ENCODE data around the gene CARD14. TPM values are rescaled to one million over a fixed set of nuclear protein-coding genes. Genes with fewer than 3 reads are reported as not detected.
"Not testable (repeated sequence)": the region's sequence is repeated elsewhere in the genome, so short reads cannot be mapped to it uniquely, and the experiment has no call there.

CARD14 gene
- total RNA-seq, 1 donor from 2014 or later: not detected

DNA sequence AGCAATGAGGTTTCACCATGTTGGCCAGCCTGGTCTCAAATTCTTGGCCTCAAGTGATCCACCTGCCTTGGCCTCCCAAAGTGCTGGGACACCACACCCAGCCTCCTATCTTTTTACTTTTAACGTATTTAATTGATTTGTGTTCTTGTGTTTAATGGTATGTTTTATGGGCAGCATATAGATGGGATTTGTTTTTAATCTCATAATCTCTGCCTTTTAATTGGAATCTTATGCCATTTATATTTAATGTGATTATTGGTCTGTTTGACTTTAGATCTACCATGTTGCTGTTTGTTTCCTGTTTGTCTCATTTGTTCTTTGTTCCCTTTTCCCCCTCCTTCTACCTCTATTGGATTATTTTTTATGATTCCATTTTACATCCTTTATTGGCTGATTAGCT lies 62.6 kb downstream of the CARD14 start:
- no peaks in the 10 kb centered on the region for H3K4me1 Mint-ChIP-seq (ENCODE audit: low read depth)
- intact Hi-C loops (cut with micrococcal nuclease): no loop called here
- peaks cover 24% of the 10 kb centered on the region for H3K36me3 Mint-ChIP-seq (ENCODE audit: low read depth)
- H3K9me3 Mint-ChIP-seq: peaks cover 27% of the 10 kb centered on the region
- no peak for DNase-seq (ENCODE audit: low spot score)
- H3K27ac Mint-ChIP-seq: no peak overlapping the region
- H3K27me3 Mint-ChIP-seq (ENCODE audit: low read depth): no peaks in the 10 kb centered on the region
- H3K4me3 Mint-ChIP-seq (ENCODE audit: low read depth): no peak overlapping the region

DNA sequence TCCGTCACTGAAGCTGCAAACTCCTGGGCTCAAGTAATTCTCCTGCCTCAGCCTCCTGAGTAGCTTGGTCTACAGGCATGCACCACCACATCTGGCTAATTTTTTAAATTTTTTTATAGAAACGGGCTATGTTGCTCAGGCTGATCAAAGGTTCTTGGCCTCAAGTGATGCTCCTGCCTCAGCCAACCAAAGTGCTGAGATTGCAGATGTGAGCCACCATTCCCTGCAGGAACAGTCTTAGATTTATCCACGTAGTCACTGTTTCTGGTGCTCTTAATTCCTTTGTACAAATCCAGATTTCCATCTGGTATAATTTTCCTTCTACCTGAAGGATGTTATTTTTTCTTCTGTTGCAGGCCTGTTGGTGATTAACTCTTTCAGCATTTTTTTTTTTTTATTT lies 63.4 kb downstream of the CARD14 start:
- H3K27ac Mint-ChIP-seq: no peak overlapping the region
- H3K4me3 Mint-ChIP-seq (ENCODE audit: low read depth): no peak overlapping the region
- peaks cover 27% of the 10 kb centered on the region for H3K9me3 Mint-ChIP-seq
- peaks cover 24% of the 10 kb centered on the region for H3K36me3 Mint-ChIP-seq (ENCODE audit: low read depth)
- no peaks in the 10 kb centered on the region for H3K27me3 Mint-ChIP-seq (ENCODE audit: low read depth)
- DNase-seq (ENCODE audit: low spot score): no peak
- intact Hi-C loops (cut with micrococcal nuclease): no loop called here
- H3K4me1 Mint-ChIP-seq (ENCODE audit: low read depth): no peaks in the 10 kb centered on the region

DNA sequence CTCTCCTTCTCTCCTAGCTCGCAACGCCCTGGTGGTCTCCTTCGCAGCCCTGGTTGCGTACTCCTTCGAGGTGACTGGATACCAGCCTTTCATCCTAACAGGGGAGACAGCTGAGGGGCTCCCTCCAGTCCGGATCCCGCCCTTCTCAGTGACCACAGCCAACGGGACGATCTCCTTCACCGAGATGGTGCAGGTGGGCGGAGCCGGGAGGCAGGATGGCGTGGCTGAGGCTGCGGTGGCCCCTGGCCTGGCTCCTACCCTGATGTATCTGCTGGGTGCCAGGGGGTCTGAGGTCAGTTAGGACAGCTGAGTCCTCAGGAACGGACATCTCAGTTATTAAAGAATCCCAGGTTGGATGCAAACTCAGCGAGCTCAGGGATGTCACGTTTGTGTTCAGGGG lies 67.1 kb downstream of the CARD14 start:
- no peak for DNase-seq (ENCODE audit: low spot score)
- no peaks in the 10 kb centered on the region for H3K27me3 Mint-ChIP-seq (ENCODE audit: low read depth)
- H3K27ac Mint-ChIP-seq: no peak overlapping the region
- intact Hi-C loops (cut with micrococcal nuclease): no loop called here
- no peaks in the 10 kb centered on the region for H3K4me1 Mint-ChIP-seq (ENCODE audit: low read depth)
- no peak overlapping the region for H3K4me3 Mint-ChIP-seq (ENCODE audit: low read depth)
- peaks cover 20% of the 10 kb centered on the region for H3K9me3 Mint-ChIP-seq
- H3K36me3 Mint-ChIP-seq (ENCODE audit: low read depth): peaks cover 19% of the 10 kb centered on the region

DNA sequence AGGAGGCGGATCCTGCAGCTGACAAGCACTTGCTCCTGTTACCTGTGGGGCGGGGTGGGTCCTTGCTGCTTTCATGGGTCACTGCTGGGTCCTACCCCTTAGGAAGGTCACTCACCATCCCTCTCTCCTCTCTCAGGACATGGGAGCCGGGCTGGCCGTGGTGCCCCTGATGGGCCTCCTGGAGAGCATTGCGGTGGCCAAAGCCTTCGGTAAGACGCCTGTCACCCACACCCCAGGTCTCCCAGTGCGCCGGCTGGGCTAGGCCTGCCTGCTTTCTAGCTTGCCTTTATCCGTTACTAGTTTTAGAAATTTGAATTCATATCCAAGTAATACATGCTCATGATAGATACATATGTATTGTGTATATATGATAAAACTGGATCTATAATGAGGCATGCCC lies 67.6 kb downstream of the CARD14 start:
- peaks cover 16% of the 10 kb centered on the region for H3K9me3 Mint-ChIP-seq
- intact Hi-C loops (cut with micrococcal nuclease): no loop called here
- H3K4me1 Mint-ChIP-seq (ENCODE audit: low read depth): no peaks in the 10 kb centered on the region

DNA sequence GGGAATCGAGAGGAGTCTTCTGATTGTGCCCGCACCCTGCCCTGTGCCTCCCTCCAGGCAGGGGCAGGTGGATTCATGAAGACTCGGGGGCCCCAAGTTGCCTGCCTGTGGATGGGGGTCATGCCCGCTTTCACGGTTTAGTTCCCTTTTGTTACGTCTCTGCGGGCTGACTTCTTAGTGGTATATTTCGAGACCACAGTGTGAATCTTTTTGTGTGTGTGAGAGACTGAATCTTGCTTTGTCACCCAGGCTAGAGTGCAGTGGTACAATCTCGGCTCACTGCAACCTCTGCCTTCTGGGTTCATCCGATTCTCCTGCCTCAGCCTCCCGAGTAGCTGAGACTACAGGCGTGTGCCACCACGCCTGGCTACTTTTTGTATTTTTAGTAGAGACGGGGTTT lies 72.7 kb downstream of the CARD14 start:
- H3K4me3 Mint-ChIP-seq (ENCODE audit: low read depth): no peak overlapping the region
- H3K9me3 Mint-ChIP-seq: no peaks in the 10 kb centered on the region
- no peak overlapping the region for H3K27ac Mint-ChIP-seq
- H3K36me3 Mint-ChIP-seq (ENCODE audit: low read depth): no peaks in the 10 kb centered on the region
- no peaks in the 10 kb centered on the region for H3K27me3 Mint-ChIP-seq (ENCODE audit: low read depth)
- DNase-seq (ENCODE audit: low spot score): no peak
- intact Hi-C loops (cut with micrococcal nuclease): no loop called here
- no peaks in the 10 kb centered on the region for H3K4me1 Mint-ChIP-seq (ENCODE audit: low read depth)

More for the DNA sequence above, 67.6 kb downstream of the CARD14 start:
- H3K36me3 Mint-ChIP-seq (ENCODE audit: low read depth): peaks cover 15% of the 10 kb centered on the region
- no peak for DNase-seq (ENCODE audit: low spot score)
- no peaks in the 10 kb centered on the region for H3K27me3 Mint-ChIP-seq (ENCODE audit: low read depth)
- H3K27ac Mint-ChIP-seq: no peak overlapping the region
- no peak overlapping the region for H3K4me3 Mint-ChIP-seq (ENCODE audit: low read depth)

DNA sequence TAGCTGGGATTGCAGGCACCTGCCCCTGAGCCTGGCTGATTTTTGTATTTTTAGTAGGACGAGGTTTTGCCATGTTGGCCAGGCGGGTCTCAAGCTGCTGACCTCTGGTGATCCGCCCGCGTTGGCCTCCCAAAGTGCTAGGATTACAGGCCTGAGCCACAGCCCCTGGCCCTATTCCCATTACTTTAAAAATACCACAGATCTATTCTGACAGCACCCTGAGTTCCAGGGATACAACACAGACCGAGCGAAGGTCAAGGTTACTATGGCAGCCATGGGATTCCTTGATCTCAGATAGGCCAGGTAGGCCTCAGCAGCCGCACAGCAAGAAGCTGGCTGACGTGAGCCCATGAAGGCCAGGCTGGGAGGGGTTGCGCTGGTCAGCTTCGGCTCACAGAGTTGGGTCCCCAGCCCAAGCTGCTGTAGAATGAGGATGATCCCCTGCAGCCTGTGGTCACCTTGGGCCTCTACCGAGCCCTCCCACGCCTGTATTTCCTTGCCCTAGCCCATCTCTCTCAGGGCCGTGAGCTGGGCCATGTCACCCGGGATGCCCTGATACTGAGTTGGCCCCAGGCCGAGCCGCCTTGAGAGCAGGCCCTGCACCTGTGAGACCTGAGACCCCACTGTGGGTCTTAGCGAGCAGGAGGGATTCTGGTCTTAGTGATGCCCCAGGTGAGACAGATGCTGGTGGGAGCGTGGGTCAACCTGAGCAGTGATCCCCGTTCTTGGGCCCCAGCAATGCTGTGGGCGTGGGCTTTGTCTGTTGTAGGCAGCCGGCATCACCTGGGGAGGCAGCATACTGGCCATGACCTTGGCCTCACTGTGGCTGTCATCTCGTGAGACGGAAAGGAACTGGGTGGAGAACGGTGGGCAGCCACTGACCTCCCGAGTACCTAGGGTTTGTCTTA lies 74.0 kb downstream of the CARD14 start:
- no peaks in the 10 kb centered on the region for H3K9me3 Mint-ChIP-seq
- H3K27me3 Mint-ChIP-seq (ENCODE audit: low read depth): no peaks in the 10 kb centered on the region
- no peak overlapping the region for H3K27ac Mint-ChIP-seq
- H3K4me3 Mint-ChIP-seq (ENCODE audit: low read depth): no peak overlapping the region
- no peaks in the 10 kb centered on the region for H3K4me1 Mint-ChIP-seq (ENCODE audit: low read depth)
- DNase-seq (ENCODE audit: low spot score): no peak
- intact Hi-C loops (cut with micrococcal nuclease): no loop called here
- no peaks in the 10 kb centered on the region for H3K36me3 Mint-ChIP-seq (ENCODE audit: low read depth)

DNA sequence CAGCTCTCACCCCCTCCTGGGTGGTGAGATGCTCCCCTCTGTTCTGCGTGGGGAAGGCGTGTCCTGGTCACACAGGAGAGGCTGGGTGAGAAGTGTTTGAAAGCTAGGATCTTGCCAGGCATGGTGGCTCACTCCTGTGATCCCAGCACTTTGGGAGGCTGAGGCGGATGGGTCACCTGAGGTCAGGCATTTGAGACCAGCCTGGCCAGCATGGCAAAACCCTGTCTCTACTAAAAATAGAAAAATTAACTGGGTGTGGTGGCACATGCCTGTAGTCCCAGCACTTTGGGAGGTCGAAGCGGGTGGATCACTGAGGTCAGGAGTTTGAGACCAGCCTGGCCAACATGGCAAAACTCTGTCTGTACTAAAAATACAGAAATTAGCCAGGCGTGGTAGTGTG lies 74.6 kb downstream of the CARD14 start:
- H3K27ac Mint-ChIP-seq; H3K27me3 Mint-ChIP-seq (ENCODE audit: low read depth); H3K36me3 Mint-ChIP-seq (ENCODE audit: low read depth); H3K9me3 Mint-ChIP-seq; H3K4me1 Mint-ChIP-seq (ENCODE audit: low read depth); intact Hi-C loops (cut with micrococcal nuclease); H3K4me3 Mint-ChIP-seq (ENCODE audit: low read depth); DNase-seq (ENCODE audit: low spot score): not testable (repeated sequence)

DNA sequence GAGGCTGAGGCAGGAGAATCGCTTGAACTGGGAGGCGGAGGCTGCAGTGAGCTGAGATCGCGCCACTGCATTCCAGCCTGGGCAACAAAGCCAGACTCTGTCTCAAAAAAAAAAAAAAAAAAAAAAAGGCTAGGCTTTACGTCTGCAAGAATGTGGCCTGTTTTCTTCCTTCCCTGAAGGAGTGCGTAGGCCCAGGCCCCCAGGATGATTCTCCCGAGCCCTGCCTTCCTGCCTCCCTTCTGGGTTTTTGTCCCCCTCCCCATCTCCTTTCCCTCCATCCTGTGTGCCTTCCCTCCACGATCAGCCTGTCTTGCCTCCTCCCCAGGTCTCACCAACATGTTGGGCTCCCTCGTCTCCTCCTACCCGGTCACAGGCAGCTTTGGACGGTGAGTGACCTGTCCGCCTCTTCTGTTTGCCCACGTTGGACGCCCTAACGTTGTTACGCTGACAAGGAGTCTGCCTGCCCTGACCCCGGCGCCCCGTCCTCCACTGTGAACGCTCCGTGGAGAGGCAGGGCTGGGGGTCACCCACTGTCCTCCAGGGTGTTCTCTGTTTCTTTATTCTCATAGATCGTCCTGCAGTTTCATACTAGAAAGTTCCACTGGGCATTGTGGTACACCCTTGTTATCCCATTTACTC lies 75.2 kb downstream of the CARD14 start:
- Mint-ChIP-seq H3K36me3 (ENCODE audit: low read depth) (no peaks in the 10 kb centered on the region), H3K27me3 (ENCODE audit: low read depth) (no peaks in the 10 kb centered on the region), H3K27ac (no peak overlapping the region), H3K9me3 (no peaks in the 10 kb centered on the region), H3K4me3 (ENCODE audit: low read depth) (no peak overlapping the region), H3K4me1 (ENCODE audit: low read depth) (no peaks in the 10 kb centered on the region)
- intact Hi-C loops (cut with micrococcal nuclease): no loop called here
- DNase-seq (ENCODE audit: low spot score): no peak

DNA sequence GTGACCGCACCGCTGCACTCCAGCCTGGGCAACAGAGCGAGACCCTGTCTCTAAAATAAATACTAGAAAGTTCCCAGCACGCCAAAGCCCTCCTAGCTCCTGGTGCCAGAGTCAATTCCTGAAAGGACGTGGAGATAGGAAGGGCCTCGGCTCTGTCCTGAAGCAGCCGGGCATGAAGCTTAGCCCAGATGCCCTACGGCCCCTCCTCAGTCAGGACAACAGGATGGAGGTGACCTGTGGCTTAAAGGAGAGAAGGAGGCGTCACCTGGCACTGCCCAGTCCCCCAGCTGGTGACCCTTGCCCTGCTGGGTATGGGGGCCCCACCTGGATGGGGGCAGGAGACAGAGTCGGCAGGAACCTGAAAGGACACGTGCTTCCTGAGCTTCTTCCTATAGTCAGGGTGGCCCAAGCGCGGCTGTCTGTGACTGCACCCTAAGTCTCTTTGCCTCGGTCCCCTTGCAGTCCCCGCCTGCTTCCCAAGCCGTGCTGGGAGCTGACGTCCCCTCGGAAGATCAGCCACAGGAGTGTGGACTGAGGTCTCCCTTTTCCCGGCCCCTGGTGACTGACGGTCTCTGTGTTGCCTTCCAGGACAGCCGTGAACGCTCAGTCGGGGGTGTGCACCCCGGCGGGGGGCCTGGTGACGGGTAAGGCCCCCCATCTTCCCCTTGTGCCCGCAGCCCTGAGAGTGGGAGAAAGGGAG lies 75.9 kb downstream of the CARD14 start:
- Mint-ChIP-seq H3K27ac (no peak overlapping the region), H3K27me3 (ENCODE audit: low read depth) (no peaks in the 10 kb centered on the region), H3K4me3 (ENCODE audit: low read depth) (no peak overlapping the region), H3K36me3 (ENCODE audit: low read depth) (no peaks in the 10 kb centered on the region), H3K9me3 (no peaks in the 10 kb centered on the region), H3K4me1 (ENCODE audit: low read depth) (no peaks in the 10 kb centered on the region)
- intact Hi-C loops (cut with micrococcal nuclease): no loop called here
- no peak for DNase-seq (ENCODE audit: low spot score)

DNA sequence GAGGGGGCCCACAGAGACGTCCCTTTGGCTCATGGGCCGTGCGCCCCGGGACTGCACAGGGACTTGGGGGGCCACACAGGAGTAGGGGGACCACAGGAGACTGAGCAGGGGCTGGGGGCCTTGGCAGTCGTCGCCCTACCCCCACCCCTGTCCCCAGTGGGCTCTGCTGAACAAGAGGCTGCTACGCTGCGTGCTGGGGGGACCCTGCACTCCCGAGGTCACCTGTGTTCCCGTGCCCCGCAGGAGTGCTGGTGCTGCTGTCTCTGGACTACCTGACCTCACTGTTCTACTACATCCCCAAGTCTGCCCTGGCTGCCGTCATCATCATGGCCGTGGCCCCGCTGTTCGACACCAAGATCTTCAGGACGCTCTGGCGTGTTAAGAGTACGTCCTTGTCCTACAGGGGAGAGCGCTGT lies 76.4 kb downstream of the CARD14 start:
- no peaks in the 10 kb centered on the region for H3K36me3 Mint-ChIP-seq (ENCODE audit: low read depth)
- H3K27ac Mint-ChIP-seq: no peak overlapping the region
- intact Hi-C loops (cut with micrococcal nuclease): no loop called here
- no peaks in the 10 kb centered on the region for H3K9me3 Mint-ChIP-seq
- DNase-seq (ENCODE audit: low spot score): no peak
- no peaks in the 10 kb centered on the region for H3K27me3 Mint-ChIP-seq (ENCODE audit: low read depth)
- H3K4me3 Mint-ChIP-seq (ENCODE audit: low read depth): no peak overlapping the region
- no peaks in the 10 kb centered on the region for H3K4me1 Mint-ChIP-seq (ENCODE audit: low read depth)

DNA sequence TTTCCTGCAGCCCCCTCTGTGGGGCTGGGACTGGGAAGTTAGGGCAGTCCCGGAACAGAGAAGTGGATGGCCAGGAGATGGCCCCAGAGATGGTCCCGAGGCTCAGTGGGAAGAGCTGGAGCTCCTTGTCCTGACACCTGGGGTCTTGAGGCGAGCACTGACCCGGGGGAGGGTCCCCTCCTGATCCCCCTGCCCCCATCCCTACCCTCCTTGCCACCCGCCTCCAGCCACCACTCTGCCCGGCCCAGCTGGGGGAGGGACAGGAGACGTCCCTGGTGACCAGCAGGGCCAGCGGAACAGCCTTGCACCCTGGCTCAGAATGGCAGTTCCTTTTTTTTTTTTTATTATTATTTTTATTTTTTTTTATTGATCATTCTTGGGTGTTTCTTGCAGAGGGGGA lies 76.9 kb downstream of the CARD14 start:
- H3K9me3 Mint-ChIP-seq: no peaks in the 10 kb centered on the region
- H3K4me1 Mint-ChIP-seq (ENCODE audit: low read depth): peaks cover under 1% of the 10 kb centered on the region
- H3K27me3 Mint-ChIP-seq (ENCODE audit: low read depth): no peaks in the 10 kb centered on the region
- no peak overlapping the region for H3K27ac Mint-ChIP-seq
- intact Hi-C loops (cut with micrococcal nuclease): no loop called here
- H3K36me3 Mint-ChIP-seq (ENCODE audit: low read depth): no peaks in the 10 kb centered on the region
- H3K4me3 Mint-ChIP-seq (ENCODE audit: low read depth): no peak overlapping the region
- no peak for DNase-seq (ENCODE audit: low spot score)

DNA sequence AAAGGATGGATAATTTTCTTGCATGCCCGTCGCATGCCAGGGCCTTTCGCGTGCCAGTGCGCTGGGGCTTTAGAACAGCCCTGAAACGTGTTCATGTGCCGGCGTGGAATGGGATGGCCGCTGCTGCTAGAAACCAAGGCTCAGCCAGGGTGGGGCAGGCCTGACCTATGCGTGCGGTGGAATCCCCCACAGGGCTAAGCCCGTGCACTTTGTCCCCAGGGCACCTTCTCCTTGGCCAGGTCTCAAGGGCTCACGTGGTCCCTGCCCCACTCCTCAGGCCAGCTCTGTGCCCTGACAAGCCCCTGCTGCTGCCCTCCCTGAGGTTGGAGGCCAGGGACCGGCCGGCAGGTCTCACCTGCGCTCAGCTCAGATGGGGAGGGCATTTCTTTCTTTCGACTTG lies 77.7 kb downstream of the CARD14 start:
- H3K4me3 Mint-ChIP-seq (ENCODE audit: low read depth): no peak overlapping the region
- no peaks in the 10 kb centered on the region for H3K27me3 Mint-ChIP-seq (ENCODE audit: low read depth)
- no peaks in the 10 kb centered on the region for H3K9me3 Mint-ChIP-seq
- H3K27ac Mint-ChIP-seq: no peak overlapping the region
- intact Hi-C loops (cut with micrococcal nuclease): no loop called here
- H3K36me3 Mint-ChIP-seq (ENCODE audit: low read depth): no peaks in the 10 kb centered on the region
- peaks cover 6% of the 10 kb centered on the region for H3K4me1 Mint-ChIP-seq (ENCODE audit: low read depth)
- DNase-seq (ENCODE audit: low spot score): no peak

Data from activated T-helper 2 cell treated with anti-CD3 and anti-CD28 coated beads, Interferon-gamma antibody, Interleukin-2, Interleukin-4, amounts not matched to agents 10 μg/mL and 5 μg/mL and 100 μg/mL, durations not matched to agents 14 hours and 24 hours and 36 hours (primary cell).